ENCODE measurements around the gene ZNF835. TPM values are rescaled to one million over a fixed set of nuclear protein-coding genes. Genes with fewer than 3 reads are reported as not detected.
A peak's percentile ranks its signal among the peaks of the same experiment; 100 is the strongest.

Gene ZNF835
- 1 to 10 TPM in 2 of 4 donors, under 1 TPM in 2; 0.18 to 3.9 (median 0.87) TPM for total RNA-seq

GRCh38 chr19:56671613-56671994, at the start of gene ZNF835:
TSS of gene ZNF835 (minus strand) at chr19:56671757. CDS start at chr19:56665198, 6,559 bp downstream.
- peak; percentile 28 for DNase-seq
- no CpG with 5 or more reads among the region's 32 CpGs for WGBS, 2 donors
- Histone ChIP-seq H3K27me3 (no peaks in the 10 kb centered on the region), H3K4me3 (peak within 1 kb of the TSS; percentile 22 to 82 (median 54)), H3K4me1 (peaks cover 6 to 23% (median 8%) of the 10 kb centered on the region in 3 donors), H3K9me3 (peaks cover 0 to 61% (median 0%) of the 10 kb centered on the region in 3 donors), H3K27ac (peak within 1 kb of the TSS in 2 of 4 donors; percentile 19 to 54), H3K36me3 (no peaks in the 10 kb centered on the region)
- intact Hi-C loops (cut with DNase I) = no loop called here
- TF ChIP-seq CTCF (IDR thresholded peaks at IDR 0.05) = peak in 2 of 6 experiments; percentile 14 to 37
- peak in 1 of 4 donors; percentile 23 for TF ChIP-seq POLR2A (IDR thresholded peaks at IDR 0.05)

GRCh38 chr19:56720281-56720680, 48.7 kb upstream of the ZNF835 start:
- no peak for DNase-seq
- H3K27me3 ChIP-seq = no peaks in the 10 kb centered on the region
- H3K9me3 ChIP-seq = peaks cover 0 to 21% (median 0%) of the 10 kb centered on the region in 3 donors
- intact Hi-C loops (cut with DNase I) = no loop called here
- TF ChIP-seq CTCF (IDR thresholded peaks at IDR 0.05) = no peak
- no peak for TF ChIP-seq POLR2A (IDR thresholded peaks at IDR 0.05)
- H3K4me1 ChIP-seq = no peaks in the 10 kb centered on the region
- 24 to 27% methylated on average over 3 of the region's 3 CpGs for WGBS, 2 donors
- no peak overlapping the region for H3K27ac ChIP-seq
- H3K36me3 ChIP-seq = no peaks in the 10 kb centered on the region
- H3K4me3 ChIP-seq = no peak overlapping the region

GRCh38 chr19:56718231-56718630, 46.7 kb upstream of the ZNF835 start:
- H3K9me3 ChIP-seq = peaks cover 0 to 21% (median 0%) of the 10 kb centered on the region in 3 donors
- WGBS, 2 donors = 44% methylated on average over 6 of the region's 6 CpGs
- TF ChIP-seq CTCF (IDR thresholded peaks at IDR 0.05) (no peak), POLR2A (IDR thresholded peaks at IDR 0.05) (no peak)
- no peak overlapping the region for H3K4me3 ChIP-seq
- intact Hi-C loops (cut with DNase I) = no loop called here
- no peak for DNase-seq
- H3K27ac ChIP-seq = no peak overlapping the region
- no peaks in the 10 kb centered on the region for H3K4me1 ChIP-seq
- no peaks in the 10 kb centered on the region for H3K36me3 ChIP-seq
- H3K27me3 ChIP-seq = no peaks in the 10 kb centered on the region

GRCh38 chr19:56712611-56713276, 41.2 kb upstream of the ZNF835 start:
- H3K4me1 ChIP-seq = no peaks in the 10 kb centered on the region
- H3K27me3 ChIP-seq = no peaks in the 10 kb centered on the region
- no peak for TF ChIP-seq CTCF (IDR thresholded peaks at IDR 0.05)
- no peak for TF ChIP-seq POLR2A (IDR thresholded peaks at IDR 0.05)
- H3K4me3 ChIP-seq = no peak overlapping the region
- DNase-seq = no peak
- 27 to 30% methylated on average over 9 of the region's 9 CpGs for WGBS, 2 donors
- H3K36me3 ChIP-seq = no peaks in the 10 kb centered on the region
- peaks cover 0 to 17% (median 3%) of the 10 kb centered on the region in 3 donors for H3K9me3 ChIP-seq
- H3K27ac ChIP-seq = no peak overlapping the region
- intact Hi-C loops (cut with DNase I) = no loop called here

- Histone ChIP-seq H3K36me3 (no peaks in the 10 kb centered on the region), H3K4me1 (no peaks in the 10 kb centered on the region), H3K4me3 (no peak overlapping the region), H3K27me3 (no peaks in the 10 kb centered on the region), H3K27ac (no peak overlapping the region), H3K9me3 (peaks cover 0 to 19% (median 3%) of the 10 kb centered on the region in 3 donors)
- intact Hi-C loops (cut with DNase I) = no loop called here
- WGBS, 2 donors = 9 to 15% methylated on average over 1 of the region's 1 CpG
- no peak for TF ChIP-seq CTCF (IDR thresholded peaks at IDR 0.05)
- TF ChIP-seq POLR2A (IDR thresholded peaks at IDR 0.05) = no peak
- no peak for DNase-seq
Observed at GRCh38 chr19:56710437-56710836, 38.9 kb upstream of the ZNF835 start.

Measured in esophagus squamous epithelium (tissue), 5 donors.